Umbilical cord (tissue), 2 donors: Measurements from ENCODE around the gene HECTD4. TPM values are rescaled to one million over a fixed set of nuclear protein-coding genes. Genes with fewer than 3 reads are reported as not detected.
"Not testable (repeated sequence)": the region's sequence is repeated elsewhere in the genome, so short reads cannot be mapped to it uniquely, and the experiment has no call there.

ENCODE experiments used
- DNase-seq: peaks from one replicate; pipeline ENCODE4 v3.0.0-alpha.2; 2015; ENCODE audit warnings: low spot score
- total RNA-seq: library from RNA; depleted of rRNA; stranded (reverse); fragments of >200 nt; gene quantifications from one replicate; pipeline ENCODE4 v1.2.3, GENCODE V29; 2014; ENCODE audit warnings: low replicate concordance; ENCODE audit not compliant: insufficient read depth

HECTD4 gene
- total RNA-seq, 1 donor from 2014 or later, result 37.3 TPM

GRCh38 chr12:112357214-112357613 is 25.0 kb downstream of the HECTD4 start:
- no peak for DNase-seq

DNA sequence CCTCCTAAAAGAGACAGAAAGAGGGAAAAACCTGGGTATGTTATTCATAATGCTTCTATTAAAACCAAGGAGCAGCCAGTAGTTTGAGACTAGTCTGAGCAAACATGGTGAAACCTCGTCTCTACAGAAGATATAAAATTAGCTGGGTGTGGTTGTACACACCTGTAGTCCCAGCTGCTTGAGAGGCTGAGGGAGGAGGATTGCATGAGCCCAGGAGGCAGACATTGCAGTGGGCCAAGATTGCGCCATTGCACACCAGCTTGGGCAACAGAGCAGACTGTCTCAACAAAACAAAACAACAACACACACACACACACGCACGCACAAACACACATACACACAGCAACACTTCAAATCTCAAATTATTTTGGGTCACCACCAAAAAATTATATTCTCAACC is 27.8 kb downstream of the HECTD4 start:
- DNase-seq, result no peak

DNA sequence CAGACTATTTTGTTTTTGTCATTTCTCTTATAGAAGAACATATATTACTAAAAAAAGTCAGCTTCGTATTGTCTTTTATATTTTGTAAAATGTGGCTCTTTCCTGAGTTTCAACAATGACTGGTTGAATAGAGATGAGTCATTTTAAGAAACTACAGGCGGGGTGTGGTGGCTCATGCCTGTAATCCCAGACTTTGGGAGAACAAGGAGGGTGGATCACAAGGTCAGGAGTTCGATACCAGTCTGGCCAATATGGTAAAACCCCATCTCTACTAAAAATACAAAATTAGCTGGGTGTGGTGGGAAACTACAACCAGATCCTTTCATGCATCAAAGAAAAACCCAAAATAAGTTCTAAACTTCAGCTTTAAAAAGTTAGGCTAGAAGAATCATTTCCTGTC is 28.8 kb downstream of the HECTD4 start:
- peak; percentile 39 for DNase-seq

DNA sequence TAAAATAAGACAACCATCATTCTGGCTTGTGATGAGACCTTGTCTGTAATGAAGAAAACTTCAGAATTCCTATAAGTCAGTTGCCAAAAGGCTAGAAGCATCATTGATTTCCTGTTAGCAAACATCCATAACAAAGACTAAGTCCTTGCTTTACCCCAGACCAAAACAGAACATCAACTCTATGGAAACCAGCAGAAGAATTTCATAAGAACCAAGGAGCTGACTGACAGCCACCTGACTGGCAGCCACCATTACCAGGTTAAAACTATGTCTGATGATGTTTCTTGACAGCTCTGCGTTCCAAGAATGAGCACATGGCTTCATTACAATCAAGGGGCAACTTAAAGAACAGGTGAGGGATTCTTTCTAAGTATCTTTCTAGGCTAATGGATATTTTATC is 29.3 kb downstream of the HECTD4 start:
- no peak for DNase-seq

GRCh38 chr12:112350593-112351592 is 31.3 kb downstream of the HECTD4 start:
- DNase-seq, result peak; percentile 47

GRCh38 chr12:112349431-112349830 is 32.8 kb downstream of the HECTD4 start:
- no peak for DNase-seq

- DNase-seq, result not testable (repeated sequence)
Observed at GRCh38 chr12:112348926-112349325, 33.3 kb downstream of the HECTD4 start.

DNA sequence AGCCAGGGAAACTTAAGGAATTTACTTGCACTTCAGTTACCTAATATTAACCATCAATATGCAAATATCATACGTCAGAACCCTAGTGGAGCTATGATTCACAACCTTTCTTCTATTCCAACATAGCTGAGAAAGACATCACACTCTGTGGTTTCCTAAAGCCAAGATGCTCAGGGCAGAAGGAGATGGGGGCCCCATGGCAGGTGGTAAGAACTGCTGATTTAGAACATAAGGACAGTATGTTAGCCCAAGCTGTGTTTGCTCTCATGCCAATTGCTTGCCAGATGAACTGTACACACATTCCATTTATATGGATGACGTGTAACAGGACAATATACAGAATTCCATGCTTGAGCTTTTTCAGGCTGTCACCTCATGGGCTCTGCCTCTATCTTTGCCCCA is 34.6 kb downstream of the HECTD4 start:
- peak; percentile 55 for DNase-seq

DNA sequence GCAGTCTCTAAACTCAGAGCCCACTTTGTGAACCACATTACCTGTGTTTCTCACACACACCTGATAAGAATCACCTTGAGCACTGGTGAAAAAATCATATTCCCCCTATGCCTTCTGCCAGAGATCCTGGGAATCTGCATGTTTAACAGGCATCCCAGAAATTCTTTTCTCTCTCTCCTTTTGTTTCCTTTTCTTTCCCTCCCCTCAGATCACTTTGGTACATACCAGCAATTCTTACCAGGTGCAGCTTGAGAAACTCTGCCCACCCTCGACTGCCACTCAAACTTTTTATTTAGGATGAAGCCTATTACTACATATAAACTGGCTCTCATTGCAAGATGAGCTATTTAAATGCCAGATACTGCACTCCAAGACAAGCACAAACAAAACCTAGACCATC is 36.0 kb downstream of the HECTD4 start:
- no peak for DNase-seq

GRCh38 chr12:112344220-112344619 is 38.0 kb downstream of the HECTD4 start:
- no peak for DNase-seq

DNA sequence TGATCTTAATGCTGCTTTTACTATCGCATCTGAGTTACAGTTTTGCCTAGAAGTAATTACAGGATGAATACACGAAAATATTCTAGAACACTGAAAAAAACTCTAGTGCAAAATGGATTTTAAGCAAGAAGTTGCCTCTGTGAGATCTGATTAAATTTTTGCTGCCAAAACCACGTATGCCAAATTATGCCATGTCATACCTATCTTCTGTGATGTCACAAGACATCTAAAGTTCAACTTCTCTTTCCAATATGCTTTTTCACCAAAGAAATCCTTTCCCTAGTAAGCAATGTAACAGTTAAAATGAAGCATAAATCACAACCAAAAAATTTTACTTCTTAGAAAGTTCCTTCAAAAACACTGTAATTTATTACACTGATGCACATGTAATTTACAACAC is 39.6 kb downstream of the HECTD4 start:
- DNase-seq, result no peak

DNA sequence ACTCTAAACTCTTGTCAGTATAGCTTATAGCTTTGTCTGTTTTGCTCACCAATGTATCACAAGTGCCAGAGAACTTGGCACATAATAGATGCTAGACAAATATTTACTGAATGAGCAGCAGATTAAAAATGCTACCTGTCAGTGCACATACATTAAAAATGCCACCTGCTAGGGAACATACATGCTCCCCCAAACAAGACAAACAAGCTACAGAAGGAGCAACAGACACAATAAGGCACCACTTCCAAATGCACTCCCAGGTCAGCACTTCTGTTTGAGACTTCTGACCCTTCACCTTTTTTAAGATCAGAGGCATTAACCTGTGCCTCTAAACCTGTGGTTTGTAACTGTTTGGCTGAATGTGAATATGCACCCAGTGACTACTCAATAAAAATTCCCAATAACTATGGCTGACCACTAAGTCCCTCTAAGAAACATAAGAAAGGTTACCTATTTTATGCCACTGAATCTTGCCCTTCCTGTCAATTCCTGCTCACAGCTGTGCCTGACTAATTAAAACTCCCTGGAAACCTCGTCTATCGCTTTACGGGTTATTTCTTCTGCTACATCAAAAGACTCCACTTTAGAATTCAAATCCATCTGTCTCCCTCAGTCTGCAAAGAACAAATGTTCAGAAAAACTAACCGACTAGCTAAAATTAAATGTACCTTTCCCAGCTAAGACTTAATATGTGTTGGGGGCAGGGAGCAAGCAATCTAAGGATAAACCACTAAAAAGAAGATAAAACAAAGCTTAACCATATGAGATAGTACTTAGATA is 41.0 kb downstream of the HECTD4 start:
- DNase-seq, result no peak

DNA sequence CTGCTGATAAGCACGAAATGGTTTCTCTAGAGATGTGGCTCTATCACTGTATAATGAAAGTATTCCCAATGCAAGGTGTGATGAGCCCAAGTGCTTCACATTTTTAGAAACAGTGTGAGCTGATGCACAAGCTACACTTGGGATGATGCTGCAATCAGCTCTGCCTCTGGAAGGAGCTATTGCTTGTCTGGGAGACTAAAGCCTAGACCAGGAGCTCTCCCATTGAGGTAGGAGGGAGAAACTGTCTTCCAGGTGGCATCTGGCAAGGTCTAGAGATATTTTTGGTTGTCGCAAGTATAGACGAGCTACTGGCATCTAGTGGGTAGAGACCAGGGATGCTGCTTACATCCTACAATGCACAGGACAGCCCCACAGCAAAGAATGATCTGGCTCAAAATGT is 42.0 kb downstream of the HECTD4 start:
- DNase-seq, result no peak

- DNase-seq, result not testable (repeated sequence)
Observed at GRCh38 chr12:112334999-112335398, 47.2 kb downstream of the HECTD4 start.

- no peak for DNase-seq
Observed at GRCh38 chr12:112333019-112333418, 49.2 kb downstream of the HECTD4 start.

DNA sequence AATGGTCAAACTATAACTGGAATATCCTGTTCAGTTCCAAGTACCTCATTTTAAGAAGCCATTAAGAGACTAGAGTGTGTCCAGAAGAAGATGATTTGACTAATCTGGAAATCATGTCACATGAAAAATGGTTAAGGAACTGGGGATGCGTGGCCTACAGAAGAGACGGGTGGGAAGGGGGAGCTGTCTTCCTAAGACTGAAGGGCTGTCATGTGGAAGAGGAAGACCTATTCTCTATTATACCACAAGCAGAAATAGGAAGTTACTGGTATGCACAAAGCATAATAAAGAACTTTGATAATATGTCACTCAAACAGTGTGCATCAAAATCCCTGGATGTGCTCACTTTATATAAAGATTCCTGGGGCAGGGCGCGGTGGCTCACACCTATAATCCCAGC is 50.3 kb downstream of the HECTD4 start:
- no peak for DNase-seq

DNA sequence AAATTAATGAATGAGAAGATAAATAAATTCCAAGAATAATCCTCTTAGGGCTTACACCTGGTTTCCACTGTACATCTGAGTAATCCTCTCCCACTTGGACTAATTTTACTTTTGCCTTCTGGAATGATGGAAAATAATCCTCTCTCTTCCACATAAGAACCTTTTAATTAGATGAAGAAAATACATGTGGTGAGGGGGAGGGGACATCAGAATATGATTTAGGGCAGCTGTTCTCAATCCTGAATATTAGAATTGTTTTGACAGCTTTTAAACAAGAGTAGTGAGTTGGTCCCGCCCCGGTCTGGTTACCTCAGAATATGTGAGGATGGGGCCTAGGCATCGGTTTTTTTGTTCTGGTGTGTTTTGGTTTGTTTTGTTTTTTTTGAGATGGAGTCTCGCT is 51.5 kb downstream of the HECTD4 start:
- no peak for DNase-seq

DNA sequence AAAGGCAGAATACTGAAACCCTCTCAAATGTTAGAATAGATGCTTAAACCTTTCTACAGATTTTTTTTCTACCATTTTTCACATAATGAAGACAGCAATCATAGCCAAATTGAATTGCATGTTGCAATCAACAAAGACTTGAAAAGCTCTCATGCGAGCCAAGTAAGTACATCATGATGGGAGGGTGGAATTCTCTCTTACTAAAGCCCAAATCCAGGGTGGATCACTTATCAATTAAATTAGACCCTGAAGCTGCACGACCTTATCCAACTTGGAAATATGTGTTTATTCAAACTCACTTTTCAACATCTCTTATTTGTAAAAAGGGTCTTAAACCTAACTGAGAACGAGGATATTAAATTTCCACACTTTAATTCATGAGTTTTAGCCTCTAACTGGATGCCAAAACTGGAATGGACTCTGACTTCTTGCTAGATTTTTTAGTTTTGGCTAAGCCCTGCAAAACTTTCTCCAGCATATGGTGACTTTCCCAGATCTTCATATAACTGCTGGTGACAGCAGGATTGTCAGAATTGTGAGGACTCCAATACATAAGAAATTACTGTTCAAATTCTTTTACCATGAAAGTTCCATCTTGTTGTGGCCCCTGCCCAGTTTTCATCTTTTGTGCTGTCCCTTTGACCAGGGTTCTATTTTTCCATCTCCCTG is 53.6 kb downstream of the HECTD4 start:
- DNase-seq, result no peak

DNA sequence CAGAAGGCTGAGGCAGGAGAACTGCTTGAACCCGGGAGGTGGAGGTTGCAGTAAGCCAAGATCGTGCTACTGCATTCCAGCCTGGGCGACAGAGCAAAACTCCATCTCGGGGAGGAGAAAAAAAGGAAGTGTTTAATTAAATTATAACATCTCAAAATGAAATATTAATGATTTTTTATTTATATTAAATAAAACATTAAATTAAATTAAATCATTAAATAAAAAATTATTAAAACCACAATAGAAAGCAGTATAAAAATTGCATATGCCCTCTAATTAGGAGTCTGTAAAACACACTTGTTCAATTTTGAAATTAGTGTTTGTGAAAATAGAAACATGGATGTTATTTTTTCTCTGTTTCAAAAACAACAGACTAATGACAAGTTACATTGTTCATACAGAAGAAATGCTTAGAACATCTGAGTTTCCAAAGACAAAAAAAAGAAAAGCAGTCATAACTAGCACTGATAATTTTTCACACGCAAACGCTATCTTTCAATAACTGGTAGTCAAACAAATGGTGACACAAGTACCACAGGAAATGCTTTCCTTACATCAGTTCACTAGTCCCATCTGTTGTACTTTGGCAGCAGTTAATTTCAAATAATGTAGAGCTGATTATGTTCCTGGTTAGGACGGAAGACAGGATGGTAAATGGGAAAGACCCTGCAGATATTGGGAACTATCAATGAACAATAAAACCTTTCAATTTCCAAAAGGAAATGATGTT is 54.9 kb downstream of the HECTD4 start:
- no peak for DNase-seq

DNA sequence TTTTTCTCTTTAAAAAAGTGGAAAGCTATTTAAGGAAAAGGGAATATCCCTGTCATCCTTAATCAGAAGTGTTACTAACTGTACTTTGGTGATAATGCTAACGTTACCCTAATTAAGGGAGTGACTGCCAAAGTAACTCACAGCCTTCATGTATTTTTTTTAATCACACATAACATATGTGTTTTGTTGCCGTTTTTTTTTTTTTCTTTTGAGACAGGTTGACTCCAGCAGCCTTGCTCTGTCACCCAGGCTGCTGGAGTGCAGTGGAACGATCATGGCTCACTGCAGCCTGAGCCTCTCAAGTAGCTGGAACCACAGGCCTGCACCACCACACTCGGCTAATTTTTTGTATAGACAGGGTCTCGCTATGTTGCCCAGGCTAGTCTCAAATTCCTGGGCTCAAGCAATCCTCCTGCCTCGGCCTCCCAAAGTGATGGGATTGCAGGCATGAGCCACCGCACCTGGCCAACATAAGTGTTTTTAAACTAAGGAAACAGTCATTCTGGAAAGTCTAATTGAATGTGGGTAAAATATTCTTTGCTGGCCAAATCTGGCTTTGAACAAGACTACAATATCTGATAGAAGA is 56.5 kb downstream of the HECTD4 start:
- DNase-seq, result no peak

GRCh38 chr12:112325157-112325556 is 57.1 kb downstream of the HECTD4 start:
- DNase-seq, result no peak
